CD4-positive, alpha-beta T cell treated with Interleukin-4 for 1 hour (primary cell): ENCODE results near the gene FOXN3.
A peak's percentile ranks its signal among the peaks of the same experiment; 100 is the strongest.

Source experiments
- DNase-seq, 2 donors: peaks; one replicate each; pipeline ENCODE4 v3.0.0-alpha.2; 2020 to 2022

Gene FOXN3

DNA sequence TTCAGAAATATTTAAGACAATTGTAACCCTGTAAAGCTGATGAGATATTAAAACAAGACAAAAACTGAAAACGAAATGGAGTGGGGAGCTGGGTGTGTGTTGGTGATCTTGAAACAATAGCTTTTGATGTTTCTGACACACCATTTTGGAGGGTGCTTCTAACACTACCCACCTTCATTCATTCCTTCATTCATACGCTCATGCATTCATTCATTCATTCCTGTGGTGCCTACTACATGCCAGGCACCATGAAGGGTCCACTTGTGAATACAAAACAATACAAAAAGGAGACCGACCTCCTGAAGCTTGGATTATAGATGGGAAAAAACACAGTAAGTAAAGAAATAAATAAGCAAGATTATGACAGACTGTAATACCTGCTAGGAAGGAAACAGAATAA lies 60.5 kb downstream of the FOXN3 start:
- no peak for DNase-seq

GRCh38 chr14:89353766-89354113 lies 63.3 kb downstream of the FOXN3 start:
- DNase-seq: no peak

- DNase-seq: no peak
Measured at GRCh38 chr14:89352976-89353765, 63.9 kb downstream of the FOXN3 start.

DNA sequence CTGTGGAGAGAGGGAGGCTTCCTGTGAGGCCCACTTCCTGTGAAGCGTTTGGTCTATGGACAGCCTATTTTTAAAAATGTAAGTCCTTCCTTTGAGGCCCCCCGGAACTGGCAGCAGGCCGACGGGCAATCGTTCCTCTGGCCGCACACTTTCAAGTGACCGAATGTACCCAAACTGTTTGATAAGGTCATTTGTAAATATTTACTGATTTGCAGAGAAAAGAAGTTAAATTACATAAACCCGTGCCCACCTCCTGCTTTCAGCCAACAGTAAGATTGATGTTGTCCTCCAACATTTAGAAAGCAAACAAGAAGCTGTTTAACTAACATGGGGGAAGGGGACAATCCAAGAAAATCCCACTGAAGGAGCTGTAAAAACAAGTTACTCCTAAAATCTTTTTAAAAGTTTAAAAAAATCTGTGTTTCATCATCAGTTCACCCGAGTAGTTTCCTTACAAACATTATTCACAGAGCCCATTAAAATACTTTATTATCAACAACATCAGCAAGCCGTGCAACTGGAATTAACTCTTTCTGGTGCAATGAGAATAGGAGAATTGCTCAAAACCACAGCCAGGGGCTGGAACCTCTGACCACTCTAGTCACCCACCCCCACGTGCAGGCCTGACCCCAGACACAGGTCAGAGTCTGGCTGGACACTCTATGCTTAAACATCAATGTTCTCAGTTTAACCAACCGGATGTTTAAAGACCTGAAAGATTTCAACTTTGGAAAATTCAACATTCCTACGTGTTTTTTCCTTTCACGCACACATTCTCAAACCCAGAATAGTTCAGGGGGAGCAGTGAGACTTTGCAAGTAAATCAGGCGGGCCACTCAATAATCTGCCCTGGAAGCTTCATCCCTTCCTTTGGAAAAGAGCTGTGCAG lies 65.3 kb downstream of the FOXN3 start:
- DNase-seq: peak; percentile 32 to 40

DNA sequence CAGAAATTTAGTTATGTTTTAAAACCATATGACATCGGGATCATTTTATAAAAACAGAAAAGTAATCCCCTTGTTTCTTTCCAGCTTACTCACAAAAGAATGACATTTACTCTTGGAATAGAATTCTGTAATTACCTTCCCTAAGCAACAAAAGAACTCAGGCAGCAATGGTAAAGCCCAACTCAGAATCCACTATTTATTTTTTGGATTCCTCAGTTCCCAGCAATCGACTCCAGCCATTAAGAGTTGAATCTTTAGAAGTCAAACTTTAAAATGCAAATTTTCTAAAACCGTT lies 65.9 kb downstream of the FOXN3 start:
- no peak for DNase-seq

- no peak for DNase-seq
Measured at GRCh38 chr14:89350152-89350551, 66.9 kb downstream of the FOXN3 start.

DNA sequence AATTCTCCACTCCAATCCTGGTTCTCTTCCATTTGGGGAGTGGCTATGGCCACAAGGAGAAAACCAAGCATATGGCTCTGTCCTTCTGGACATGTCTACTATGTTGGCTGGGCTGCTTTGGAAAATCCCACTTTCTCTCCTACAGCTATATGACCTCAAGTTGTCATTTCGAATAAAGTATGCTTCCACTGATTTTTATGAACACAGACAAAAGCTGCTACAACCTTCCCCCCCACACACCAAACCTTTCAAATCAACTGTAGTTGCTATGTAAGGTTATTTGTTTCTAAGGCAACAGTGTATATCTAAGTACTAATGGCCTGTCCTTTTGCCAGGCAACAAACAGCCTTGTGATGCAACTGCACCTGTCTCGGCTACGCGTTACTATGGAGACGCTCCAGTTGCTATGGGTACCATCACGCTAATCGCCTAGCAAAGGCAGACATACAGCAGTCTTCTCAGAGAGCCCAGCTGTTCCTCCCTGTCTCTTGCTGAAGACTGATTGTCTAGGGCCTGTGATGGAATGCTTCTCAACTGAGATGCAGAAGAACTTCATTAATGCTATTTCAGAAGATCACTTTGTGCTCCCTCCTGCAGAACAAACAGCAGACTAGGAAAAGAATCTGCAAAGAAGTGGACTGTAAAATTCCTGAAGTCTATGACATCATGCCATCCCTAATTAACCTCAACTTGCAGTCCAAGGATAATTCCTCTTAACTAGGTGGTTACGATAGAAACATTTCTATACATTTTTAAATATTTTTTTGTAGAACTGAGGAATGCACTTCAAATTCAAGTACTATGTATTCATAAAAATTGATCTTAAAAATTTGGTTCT lies 67.6 kb downstream of the FOXN3 start:
- DNase-seq: peak in 1 of 2 donors; percentile 59

DNA sequence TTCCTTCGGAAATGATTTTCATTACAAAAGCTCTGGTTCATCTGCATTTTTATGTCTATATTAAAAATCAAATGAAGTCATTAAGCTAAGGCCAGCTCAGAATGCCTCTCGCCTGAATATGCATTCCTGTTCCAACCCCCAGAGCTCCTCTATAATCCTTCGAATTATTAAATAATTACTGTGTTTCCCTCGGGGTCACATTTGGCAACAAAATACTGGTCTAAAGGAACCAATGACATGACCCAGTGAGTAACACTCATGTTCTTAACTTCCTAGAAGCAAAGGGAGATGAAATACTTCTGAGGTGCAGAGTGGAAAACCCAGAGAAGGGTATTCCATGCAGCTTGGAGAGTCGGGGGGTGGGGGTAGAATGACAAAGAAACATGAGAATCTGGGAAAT lies 68.3 kb downstream of the FOXN3 start:
- no peak for DNase-seq

GRCh38 chr14:89347885-89348284 lies 69.1 kb downstream of the FOXN3 start:
- no peak for DNase-seq

DNA sequence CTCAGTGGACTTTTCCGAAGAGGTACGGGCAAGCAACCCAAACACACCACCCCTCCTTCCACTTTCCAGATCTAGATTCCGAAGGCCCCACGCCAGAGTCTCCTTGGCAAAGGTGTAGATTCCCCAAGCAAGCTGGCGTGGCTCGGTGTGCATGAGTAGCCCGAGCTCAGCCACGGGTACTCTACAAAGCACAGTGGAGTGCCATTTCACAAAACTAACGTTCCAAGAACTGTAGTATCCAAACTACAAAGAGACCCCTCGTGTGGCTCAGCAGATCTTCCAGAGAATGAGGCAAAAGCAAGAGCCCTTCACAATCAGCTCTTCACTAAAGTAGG lies 72.1 kb downstream of the FOXN3 start:
- no peak for DNase-seq

GRCh38 chr14:89343356-89343755 lies 73.7 kb downstream of the FOXN3 start:
- DNase-seq: no peak

DNA sequence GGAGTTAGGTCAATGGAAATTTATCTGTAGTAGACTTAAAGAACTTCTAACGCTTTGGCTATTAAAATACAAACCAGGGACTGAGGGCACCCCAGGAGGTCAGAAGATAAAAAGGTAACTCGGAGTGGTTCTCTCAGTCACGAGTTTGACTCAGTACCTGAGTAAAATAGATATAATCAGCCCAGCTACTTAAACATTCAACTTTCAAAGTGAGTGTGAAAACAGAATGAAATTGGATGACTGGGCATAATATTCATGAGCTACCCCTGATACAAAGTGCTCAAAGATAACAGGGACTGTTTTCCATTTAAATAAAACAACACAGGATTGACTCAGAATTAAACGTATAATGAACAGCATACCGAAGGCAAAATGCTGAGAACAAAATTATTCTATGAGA lies 75.0 kb downstream of the FOXN3 start:
- DNase-seq: no peak

DNA sequence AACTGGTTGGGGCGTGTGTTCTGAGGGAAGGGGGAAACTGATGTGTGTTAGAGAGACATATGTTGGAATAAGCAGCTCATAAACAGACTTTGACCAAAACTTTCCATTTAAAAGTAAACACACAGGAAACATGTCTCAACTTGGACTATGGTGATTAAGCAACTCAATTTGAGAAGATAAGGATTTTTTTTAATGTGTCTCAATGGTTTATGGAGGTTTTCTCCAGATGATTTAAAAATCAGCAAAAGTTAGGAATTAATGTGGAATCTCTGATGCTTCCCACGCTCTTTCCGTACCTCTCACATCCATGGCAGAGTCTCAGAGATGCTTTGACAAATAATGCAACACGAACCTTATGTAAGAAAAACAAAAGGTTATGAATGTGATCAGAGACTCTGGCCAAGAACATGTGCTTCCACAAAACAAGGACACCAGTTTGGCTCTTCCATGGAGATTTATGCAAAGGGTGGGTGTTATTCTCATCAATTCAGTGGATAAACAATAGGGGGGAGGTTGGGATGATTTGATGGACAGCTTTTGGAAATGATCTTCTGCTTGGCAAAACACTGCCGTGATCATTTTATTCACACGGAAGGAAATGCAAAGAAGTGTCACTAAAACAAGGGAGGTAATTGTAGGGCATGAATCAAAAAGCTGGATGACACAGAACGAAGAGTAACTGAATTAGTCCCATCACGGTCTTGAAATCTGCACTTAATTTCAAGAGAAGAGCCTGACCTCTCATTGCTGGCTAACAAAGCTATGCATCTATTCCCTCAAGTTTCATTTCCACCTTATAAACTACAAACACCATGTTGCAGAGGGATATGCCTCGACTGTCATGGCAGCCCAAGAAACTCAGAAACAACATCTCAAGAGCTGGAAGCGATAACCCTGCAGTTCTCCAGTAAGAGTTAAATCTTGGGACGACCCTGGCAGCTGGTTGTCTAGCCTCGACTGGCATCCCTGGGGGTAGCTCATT lies 76.5 kb downstream of the FOXN3 start:
- DNase-seq: no peak

- DNase-seq: no peak
Measured at GRCh38 chr14:89339579-89339978, 77.5 kb downstream of the FOXN3 start.

DNA sequence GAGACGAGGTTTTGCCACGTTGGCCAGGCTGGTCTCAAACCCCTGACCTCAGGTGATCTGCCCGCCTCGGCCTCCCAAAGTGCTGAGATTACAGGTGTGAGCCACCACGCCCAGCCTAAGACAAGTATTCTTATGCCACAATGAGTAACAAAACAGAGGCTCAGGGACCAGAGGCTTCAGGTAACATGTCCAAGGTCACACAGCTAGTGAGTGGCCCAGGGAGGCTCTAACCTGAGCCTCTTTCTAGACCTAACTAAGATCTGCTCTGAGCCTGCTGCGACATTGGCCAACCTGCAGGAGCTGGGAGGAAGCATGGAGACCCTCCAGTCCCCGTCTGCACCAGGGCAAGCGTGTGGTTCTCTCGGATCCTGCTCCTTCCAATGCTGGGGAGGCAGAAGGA lies 77.9 kb downstream of the FOXN3 start:
- DNase-seq: no peak

DNA sequence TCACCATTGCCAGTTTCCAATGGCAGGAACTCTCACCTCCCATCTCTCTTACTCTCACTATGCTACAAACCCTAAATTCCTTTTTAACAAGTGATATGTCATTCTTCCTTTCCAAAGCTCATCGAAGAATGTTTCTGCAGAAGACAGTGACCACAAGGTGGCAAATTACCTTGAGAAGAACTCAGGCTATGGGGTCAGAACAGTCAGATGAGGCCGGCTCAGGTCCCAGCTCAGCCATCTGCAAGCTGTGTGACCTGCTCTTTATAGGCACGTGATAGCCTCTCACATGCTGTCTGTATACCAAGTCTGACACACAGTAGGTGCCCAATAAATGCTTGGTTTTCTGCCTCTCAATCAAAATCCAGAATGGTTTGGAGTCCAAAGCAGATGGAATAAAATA lies 80.7 kb downstream of the FOXN3 start:
- DNase-seq: peak; percentile 12 to 29

DNA sequence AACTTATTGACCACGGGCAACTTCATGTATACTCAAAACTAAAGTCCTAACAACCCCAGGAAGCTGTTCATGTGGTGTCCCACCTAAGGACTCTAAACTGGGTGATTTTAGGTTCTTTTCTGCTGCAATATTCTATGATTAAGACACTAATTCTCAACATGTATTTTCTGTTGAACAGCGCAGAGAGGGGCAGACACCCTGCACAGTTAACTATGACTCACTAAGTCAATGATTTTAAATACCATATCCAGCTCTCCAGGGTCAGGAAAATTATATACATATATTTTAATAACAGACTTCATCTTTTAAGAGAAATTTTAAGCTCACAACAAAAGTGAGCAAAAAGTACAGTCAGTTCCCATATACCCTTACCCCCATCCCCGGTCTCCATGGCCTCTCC lies 85.0 kb downstream of the FOXN3 start:
- DNase-seq: no peak

DNA sequence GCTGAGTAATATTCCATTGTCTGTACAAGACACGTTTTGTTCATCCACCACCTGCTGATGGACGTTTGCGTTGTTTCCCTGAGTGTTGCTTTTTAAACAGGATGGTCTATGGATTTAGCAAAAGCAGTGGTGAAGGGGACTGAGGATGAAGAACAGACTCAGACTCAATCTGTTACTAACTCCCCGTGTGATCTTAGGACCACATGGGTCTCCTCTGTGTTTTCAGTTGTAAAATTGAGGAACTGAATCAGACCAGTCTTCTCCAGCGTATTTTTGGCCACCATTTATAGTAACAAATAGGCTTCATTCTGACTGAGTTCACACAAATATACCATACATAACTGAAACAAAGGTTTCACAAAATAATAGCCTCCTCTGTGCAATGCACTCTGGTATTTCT lies 85.6 kb downstream of the FOXN3 start:
- no peak for DNase-seq

- no peak for DNase-seq
Measured at GRCh38 chr14:89330236-89331002, 86.6 kb downstream of the FOXN3 start.

- DNase-seq: no peak
Measured at GRCh38 chr14:89327771-89328212, 89.2 kb downstream of the FOXN3 start.

DNA sequence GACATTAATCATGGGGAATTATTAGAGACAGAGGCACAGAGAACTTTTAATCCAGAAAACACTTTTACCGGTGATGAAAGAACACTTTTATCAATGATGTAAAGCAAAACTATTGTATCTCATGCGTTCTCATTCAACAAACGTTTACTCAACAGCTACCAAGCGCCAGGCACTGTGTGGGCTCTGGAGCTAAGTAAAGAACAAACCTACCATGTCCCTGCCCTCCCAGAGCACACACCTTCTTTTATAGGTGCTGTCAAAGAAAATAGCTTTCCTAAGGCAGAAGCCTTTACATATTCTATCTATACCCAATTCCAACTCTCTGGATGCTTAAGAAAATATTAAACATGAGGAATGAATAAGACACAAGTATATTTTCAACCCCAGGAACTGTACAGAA lies 91.1 kb downstream of the FOXN3 start:
- no peak for DNase-seq
